Central memory CD8-positive, alpha-beta T cell (primary cell): ENCODE data around the gene MED13L.

Experiments used
- ATAC-seq: fragments of 150-1000 bp; cut with Tn5 transposase; replicated peaks from 2 replicates; pipeline ENCODE4 v1.10.0; 2022; ENCODE audit warnings: mild to moderate bottlenecking, moderate FRiP score, moderate number of reproducible peaks; ENCODE audit not compliant: poor library complexity, severe bottlenecking; ENCODE audit errors: extremely low read depth
- DNase-seq, 2 donors: peaks; one replicate each; pipeline ENCODE4 v3.0.0; 2021; ENCODE audit warnings: low spot score in 2 of 2
- H3K27ac Mint-ChIP-seq: one replicate; pipeline ENCODE4 v1.8.0; 2022; ENCODE audit warnings: low read depth, mild to moderate bottlenecking, moderate library complexity, mixed read lengths
- H3K27me3 Mint-ChIP-seq: one replicate; pipeline ENCODE4 v1.8.0; 2022; ENCODE audit warnings: mixed read lengths
- H3K36me3 Mint-ChIP-seq: one replicate; pipeline ENCODE4 v1.8.0; 2022; ENCODE audit warnings: mild to moderate bottlenecking, moderate library complexity, mixed read lengths; ENCODE audit not compliant: insufficient read depth
- H3K4me1 Mint-ChIP-seq: one replicate; pipeline ENCODE4 v1.8.0; 2022; ENCODE audit warnings: mixed read lengths
- H3K4me3 Mint-ChIP-seq: one replicate; pipeline ENCODE4 v1.8.0; 2022; ENCODE audit warnings: mild to moderate bottlenecking, moderate library complexity, mixed read lengths
- H3K9me3 Mint-ChIP-seq: one replicate; pipeline ENCODE4 v1.8.0; 2022; ENCODE audit warnings: mixed read lengths

The MED13L gene

GRCh38 chr12:116314477-116314876, 37.0 kb upstream of the MED13L start:
- Mint-ChIP-seq H3K36me3 (no peaks in the 10 kb centered on the region), H3K9me3 (peaks cover 4% of the 10 kb centered on the region), H3K27ac (no peak overlapping the region), H3K4me3 (no peak overlapping the region), H3K4me1 (peaks cover 4% of the 10 kb centered on the region), H3K27me3 (peaks cover 69% of the 10 kb centered on the region)
- DNase-seq (no peak), ATAC-seq (no peak)

DNA sequence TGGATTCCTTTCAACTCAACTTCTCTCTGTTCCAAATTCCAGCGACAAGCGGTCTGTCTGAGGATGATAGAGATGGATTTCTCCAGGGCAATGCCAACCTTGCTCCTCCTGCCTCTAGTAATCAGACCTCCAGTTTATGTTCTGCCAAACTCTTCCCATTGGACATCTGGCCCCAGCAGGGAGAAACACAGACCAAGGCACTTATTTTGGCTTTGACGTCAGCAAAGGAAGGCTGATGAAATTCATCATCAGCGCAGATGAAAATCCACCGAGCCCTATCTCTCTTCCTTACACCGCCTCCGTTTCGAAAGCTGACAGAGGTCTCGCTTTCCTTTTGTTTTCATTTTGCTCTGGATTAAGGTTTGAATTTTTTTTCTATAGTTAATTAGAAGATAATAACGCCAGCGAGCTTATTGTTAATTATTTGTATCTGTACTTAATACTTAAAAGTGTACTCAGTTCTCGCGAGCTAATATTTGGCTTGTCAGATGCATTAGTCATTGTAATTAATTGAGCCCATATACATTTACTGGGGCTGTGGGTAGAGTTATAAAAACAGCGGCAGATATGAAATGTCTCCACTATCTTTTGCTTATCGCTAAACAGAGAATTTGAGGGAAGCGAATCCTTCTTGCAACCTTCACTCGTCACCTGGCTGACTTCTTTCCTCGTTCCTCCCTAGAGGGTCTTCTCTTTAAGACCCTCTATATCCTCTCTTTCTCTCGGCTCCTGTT, 35.9 kb upstream of the MED13L start:
- ATAC-seq (no peak), DNase-seq (no peak)
- no peaks in the 10 kb centered on the region for H3K36me3 Mint-ChIP-seq
- H3K4me3 Mint-ChIP-seq, result no peak overlapping the region
- peaks cover 4% of the 10 kb centered on the region for H3K9me3 Mint-ChIP-seq
- H3K27ac Mint-ChIP-seq, result no peak overlapping the region
- peaks cover 4% of the 10 kb centered on the region for H3K4me1 Mint-ChIP-seq
- H3K27me3 Mint-ChIP-seq, result peaks cover 58% of the 10 kb centered on the region

GRCh38 chr12:116310082-116310481, 32.6 kb upstream of the MED13L start:
- H3K27ac Mint-ChIP-seq, result no peak overlapping the region
- DNase-seq (no peak), ATAC-seq (no peak)
- H3K4me1 Mint-ChIP-seq, result peaks cover under 1% of the 10 kb centered on the region
- H3K36me3 Mint-ChIP-seq, result no peaks in the 10 kb centered on the region
- no peak overlapping the region for H3K4me3 Mint-ChIP-seq
- peaks cover under 1% of the 10 kb centered on the region for H3K9me3 Mint-ChIP-seq
- peaks cover 30% of the 10 kb centered on the region for H3K27me3 Mint-ChIP-seq

DNA sequence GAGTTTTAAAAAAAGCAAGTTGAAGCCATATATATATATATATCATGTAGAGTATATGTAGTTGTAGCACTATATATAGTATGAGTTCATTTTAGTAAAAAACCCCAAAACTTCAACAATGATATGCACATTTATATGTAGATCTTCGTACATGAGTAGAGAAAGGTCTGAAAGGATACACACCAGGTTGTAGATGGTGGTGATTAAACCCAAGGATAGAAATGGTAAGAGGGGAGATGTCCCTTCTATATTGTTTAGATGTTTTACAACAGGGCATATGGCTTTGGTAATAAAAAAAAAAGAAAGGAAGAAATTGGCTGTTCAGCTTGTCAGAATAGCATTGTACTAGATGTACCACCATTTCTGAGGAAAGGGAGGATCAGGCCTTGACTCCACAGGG, 31.9 kb upstream of the MED13L start:
- no peak overlapping the region for H3K27ac Mint-ChIP-seq
- ATAC-seq, result no peak

DNA sequence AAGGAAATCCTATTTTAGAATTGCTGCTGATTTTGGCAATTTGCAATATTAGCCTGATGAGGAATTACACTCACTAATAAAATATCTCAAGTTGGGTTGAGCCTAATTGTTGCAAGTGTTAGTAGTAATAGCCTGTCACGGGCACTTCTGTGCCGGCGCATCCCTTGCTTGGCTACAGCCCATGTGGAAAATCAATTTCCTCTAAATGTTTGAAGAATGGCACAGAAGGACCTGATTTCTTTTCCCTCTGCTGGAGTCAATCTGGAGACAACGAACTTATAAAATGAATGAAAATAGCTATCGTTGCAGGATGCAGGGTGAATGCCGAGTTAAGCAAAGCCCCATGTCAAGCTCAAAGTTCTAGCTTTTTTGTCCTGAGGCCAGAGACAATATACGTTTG, 31.2 kb upstream of the MED13L start:
- Mint-ChIP-seq H3K9me3 (no peaks in the 10 kb centered on the region), H3K27ac (no peak overlapping the region), H3K36me3 (no peaks in the 10 kb centered on the region), H3K4me3 (no peak overlapping the region), H3K27me3 (peaks cover 17% of the 10 kb centered on the region), H3K4me1 (no peaks in the 10 kb centered on the region)
- no peak for ATAC-seq
- DNase-seq, result no peak

More for the DNA sequence above, 31.9 kb upstream of the MED13L start:
- DNase-seq, result no peak
- Mint-ChIP-seq H3K36me3 (no peaks in the 10 kb centered on the region), H3K4me1 (no peaks in the 10 kb centered on the region), H3K4me3 (no peak overlapping the region), H3K9me3 (no peaks in the 10 kb centered on the region), H3K27me3 (peaks cover 24% of the 10 kb centered on the region)

GRCh38 chr12:116306968-116307367, 29.5 kb upstream of the MED13L start:
- DNase-seq (no peak), ATAC-seq (no peak)
- Mint-ChIP-seq H3K36me3 (no peaks in the 10 kb centered on the region), H3K9me3 (no peaks in the 10 kb centered on the region), H3K27ac (no peak overlapping the region), H3K27me3 (peaks cover 4% of the 10 kb centered on the region), H3K4me3 (no peak overlapping the region), H3K4me1 (no peaks in the 10 kb centered on the region)

DNA sequence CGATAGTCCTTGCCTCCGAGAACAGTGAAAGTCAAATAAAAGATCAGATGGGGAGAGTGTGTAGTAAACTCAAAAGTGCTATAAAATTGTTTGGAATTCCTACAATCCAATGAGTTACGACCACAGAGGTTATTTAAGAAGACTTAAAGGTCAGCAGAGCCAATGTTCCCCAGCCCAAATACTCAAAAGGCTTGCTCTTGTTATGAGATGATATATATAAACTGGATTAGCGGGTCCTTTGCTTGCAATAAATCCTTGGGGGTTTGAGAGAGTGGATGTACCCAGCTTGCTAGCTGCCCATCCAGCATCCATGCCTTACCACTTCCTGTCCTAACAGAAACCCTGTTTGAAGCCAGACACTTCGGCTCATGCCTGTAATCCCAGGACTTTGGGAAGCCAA, 29.0 kb upstream of the MED13L start:
- H3K4me1 Mint-ChIP-seq, result no peaks in the 10 kb centered on the region
- no peaks in the 10 kb centered on the region for H3K9me3 Mint-ChIP-seq
- no peaks in the 10 kb centered on the region for H3K27me3 Mint-ChIP-seq
- no peak overlapping the region for H3K27ac Mint-ChIP-seq
- H3K4me3 Mint-ChIP-seq, result no peak overlapping the region
- ATAC-seq, result no peak
- no peaks in the 10 kb centered on the region for H3K36me3 Mint-ChIP-seq
- DNase-seq, result no peak

DNA sequence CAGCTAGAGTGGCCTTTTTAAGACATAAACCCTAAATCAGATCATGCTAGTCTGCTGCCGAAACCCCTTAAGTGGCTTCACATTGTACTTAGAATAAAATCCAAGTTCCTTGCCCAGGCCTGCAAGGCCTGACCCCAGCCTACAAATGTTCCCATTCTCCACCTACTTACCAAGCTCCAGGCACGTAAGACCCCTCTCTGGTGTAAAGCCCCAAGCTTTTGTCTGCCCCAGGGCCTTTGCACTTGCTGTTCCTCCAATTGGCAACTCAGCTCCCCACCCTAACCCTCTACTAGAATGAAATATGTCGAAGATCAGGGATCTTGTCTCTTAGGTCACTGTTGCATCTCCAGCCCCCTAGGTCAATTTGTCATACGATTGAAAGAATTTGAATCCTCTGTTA, 27.1 kb upstream of the MED13L start:
- Mint-ChIP-seq H3K9me3 (no peaks in the 10 kb centered on the region), H3K27me3 (no peaks in the 10 kb centered on the region), H3K4me3 (no peak overlapping the region), H3K36me3 (no peaks in the 10 kb centered on the region), H3K4me1 (no peaks in the 10 kb centered on the region), H3K27ac (no peak overlapping the region)
- DNase-seq (no peak), ATAC-seq (no peak)

DNA sequence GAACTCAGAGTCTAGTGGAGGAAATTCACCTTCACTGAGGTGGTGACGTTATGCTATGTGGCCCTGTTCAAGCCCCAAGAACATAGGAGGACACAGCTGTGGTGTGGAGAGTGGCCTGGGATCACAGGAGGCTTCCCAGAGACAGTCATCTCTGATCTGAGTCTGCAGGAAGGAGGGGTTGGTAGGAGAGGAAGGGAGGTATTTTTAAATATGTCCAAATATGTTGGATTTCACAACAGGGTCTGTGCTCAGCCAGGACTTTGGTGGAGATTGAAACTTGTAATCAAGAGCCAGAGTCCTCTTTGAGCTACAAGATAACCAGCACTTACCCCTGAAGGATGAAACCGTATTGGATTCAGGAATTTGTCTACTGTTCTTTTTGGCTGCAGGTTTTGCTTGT, 26.4 kb upstream of the MED13L start:
- no peak overlapping the region for H3K4me3 Mint-ChIP-seq
- H3K27ac Mint-ChIP-seq, result no peak overlapping the region
- H3K36me3 Mint-ChIP-seq, result no peaks in the 10 kb centered on the region
- no peak for DNase-seq
- H3K27me3 Mint-ChIP-seq, result no peaks in the 10 kb centered on the region
- no peaks in the 10 kb centered on the region for H3K4me1 Mint-ChIP-seq
- ATAC-seq, result no peak
- H3K9me3 Mint-ChIP-seq, result no peaks in the 10 kb centered on the region

GRCh38 chr12:116303066-116303465, 25.6 kb upstream of the MED13L start:
- H3K36me3 Mint-ChIP-seq, result no peaks in the 10 kb centered on the region
- H3K4me3 Mint-ChIP-seq, result no peak overlapping the region
- H3K27me3 Mint-ChIP-seq, result peaks cover under 1% of the 10 kb centered on the region
- no peak overlapping the region for H3K27ac Mint-ChIP-seq
- DNase-seq, result no peak
- no peaks in the 10 kb centered on the region for H3K9me3 Mint-ChIP-seq
- no peak for ATAC-seq
- H3K4me1 Mint-ChIP-seq, result no peaks in the 10 kb centered on the region

GRCh38 chr12:116302166-116303058, 24.9 kb upstream of the MED13L start:
- ATAC-seq (no peak), DNase-seq (no peak)
- Mint-ChIP-seq H3K9me3 (no peaks in the 10 kb centered on the region), H3K36me3 (no peaks in the 10 kb centered on the region), H3K4me1 (no peaks in the 10 kb centered on the region), H3K4me3 (no peak overlapping the region), H3K27ac (no peak overlapping the region), H3K27me3 (peaks cover 7% of the 10 kb centered on the region)

DNA sequence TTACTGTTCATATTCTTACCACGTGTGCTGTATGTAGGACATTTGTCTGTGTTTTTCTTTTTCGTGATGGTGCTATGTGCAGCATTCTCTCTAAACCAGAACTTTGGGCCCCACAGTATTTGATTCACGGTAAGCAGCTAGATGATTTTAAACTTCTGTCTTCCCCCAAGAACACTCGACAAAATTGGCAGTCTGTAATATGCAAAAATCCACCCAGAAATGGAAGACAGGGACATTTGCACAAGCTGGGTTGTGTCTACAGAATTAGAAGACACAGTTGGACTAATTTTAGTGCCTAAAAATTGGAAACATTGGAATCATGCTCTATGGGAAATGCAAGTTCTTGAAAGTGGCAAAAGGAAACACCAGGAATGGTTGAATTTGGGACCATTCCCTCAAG, 24.1 kb upstream of the MED13L start:
- Mint-ChIP-seq H3K27me3 (peaks cover 13% of the 10 kb centered on the region), H3K36me3 (no peaks in the 10 kb centered on the region), H3K4me1 (no peaks in the 10 kb centered on the region), H3K9me3 (no peaks in the 10 kb centered on the region), H3K4me3 (no peak overlapping the region), H3K27ac (no peak overlapping the region)
- ATAC-seq (no peak), DNase-seq (no peak)
